ENCODE results near the gene TRIM41. TPM values are rescaled to one million over a fixed set of nuclear protein-coding genes. Genes with fewer than 3 reads are reported as not detected.

Gene TRIM41
- total and polyA plus RNA-seq, 2 of the 13 experiments (the other 11 are each of a cell fraction or from before 2014, with no cell fraction given), result 10.2 to 16.7 TPM

GRCh38 chr5:181222630-181223057, 437 bp upstream of the TRIM41 start:
- intact Hi-C loops (cut with micrococcal nuclease; ENCODE audit: unreplicated experiment) (loop anchor here (1.0 kb wide), 2 partner anchors 22 to 34 kb away; no protein-coding TSS in a partner anchor), in situ Hi-C loops (cut with HindIII; ENCODE audit: extremely low pct_ligation_motif_present, low pct_unique_long_range_greater_than_20kb) (loop anchor here (5.0 kb wide), 1 partner anchor 35 kb away; no protein-coding TSS in a partner anchor)
- Histone ChIP-seq H3K36me3 (replicated peaks in 1 of 2; ENCODE audit: control insufficient read depth in 1 of 2, insufficient read depth in 2 of 2, low read length in 2 of 2) (peaks cover 0 to 6% of the 10 kb centered on the region in 2 experiments; a peak in 2 of 5 replicates), H3K4me3 (replicated peaks in 1 of 3; ENCODE audit: insufficient read depth in 1 of 3, low read depth in 2 of 3, low read length in 3 of 3) (peak overlapping the region; percentile 79 to 90 (median 87)), H3K9ac (ENCODE audit: insufficient read depth, low read depth, low read length) (peak overlapping the region; percentile 86), H3K27ac (ENCODE audit: extremely low read length, insufficient read depth, low read length) (peak overlapping the region; percentile 81), H3K4me2 (ENCODE audit: low read depth, low read length) (peak overlapping the region; percentile 92), H2AFZ (ENCODE audit: low read length) (no peak overlapping the region), H3K9me3 (ENCODE audit: low read length) (no peaks in the 10 kb centered on the region), H4K20me1 (ENCODE audit: insufficient read depth, low read length) (no peaks in the 10 kb centered on the region), H3K79me2 (ENCODE audit: insufficient read depth, low read length) (peaks cover 18% of the 10 kb centered on the region), H3K4me1 (ENCODE audit: insufficient read depth, low read length) (peaks cover 44% of the 10 kb centered on the region), H3K27me3 (ENCODE audit: control insufficient read depth in 1 of 2, insufficient read depth in 2 of 2, low read length in 2 of 2) (no peaks in the 10 kb centered on the region; a peak in 2 of 5 replicates)
- FAIRE-seq (no peak), DNase-seq (ENCODE audit: low spot score) (no peak), ATAC-seq (peak; percentile 8)
- TSS peak; percentile 91 for BruUV-seq (replicated peaks)
- WGBS (ENCODE audit: low lambda C conversion rate), result 0% methylated on average over 10 of the region's 18 CpGs
- POLR2A ChIA-PET, result interaction anchor here (0.6 to 2.6 kb wide), 8 partner anchors 16 to 39 kb away, joined by 3 to 70 read pairs (median 13); partner anchors contain the start of genes RACK1 and TRIM52
- CTCF ChIA-PET (ENCODE audit: low intra/inter-chr PET ratio, low total read pairs), result no interaction called here
- TF ChIP-seq ZFX (CRISPR knock-in tag; IDR thresholded peaks at IDR 0.05; ENCODE audit: low read depth) (peak; percentile 38), EP300 (IDR thresholded peaks at IDR 0.05; ENCODE audit: low read depth in 2 of 2, low read length in 2 of 2) (no peak), EP300 (CRISPR knock-in tag; IDR thresholded peaks at IDR 0.05; ENCODE audit: borderline replicate concordance) (no peak), MATR3 (CRISPR knock-in tag; IDR thresholded peaks at IDR 0.05) (no peak), ZNF652 (CRISPR knock-in tag; IDR thresholded peaks at IDR 0.05; ENCODE audit: borderline replicate concordance, low read depth) (no peak; the same call in 1 of the 2 replicates), CEBPB (IDR thresholded peaks at IDR 0.05; ENCODE audit: borderline replicate concordance, low read depth, low read length) (no peak), ZNF772 (CRISPR knock-in tag; IDR thresholded peaks at IDR 0.05) (no peak), ZNF34 (CRISPR knock-in tag; IDR thresholded peaks at IDR 0.05; ENCODE audit: borderline replicate concordance) (peak; percentile 24; the same call in 1 of the 2 replicates), MEIS1 (CRISPR knock-in tag; IDR thresholded peaks at IDR 0.05; ENCODE audit: borderline replicate concordance) (peak; percentile 7; the same call in 1 of the 2 replicates), ZSCAN29 (CRISPR knock-in tag; conservative IDR thresholded peaks at IDR 0.05) (no peak), HNRNPLL (IDR thresholded peaks at IDR 0.05; ENCODE audit: low read depth, low read length, poor library complexity, severe bottlenecking) (no peak), ISX (CRISPR knock-in tag; conservative IDR thresholded peaks at IDR 0.05) (0 out of 2 replicates have a peak, but pooled peaks have one; percentile 12), ZNF431 (CRISPR knock-in tag; IDR thresholded peaks at IDR 0.05; ENCODE audit: borderline replicate concordance, low read depth) (0 out of 2 replicates have a peak, but pooled peaks have one; percentile 16), ZNF558 (CRISPR knock-in tag; IDR thresholded peaks at IDR 0.05; ENCODE audit: borderline replicate concordance) (peak; percentile 76; the same call in 1 of the 2 replicates), NFIC (IDR thresholded peaks at IDR 0.05; ENCODE audit: low read length) (no peak), RARG (CRISPR knock-in tag; IDR thresholded peaks at IDR 0.05; ENCODE audit: low read depth) (no peak), MXD4 (CRISPR knock-in tag; IDR thresholded peaks at IDR 0.05) (0 out of 2 replicates have a peak, but pooled peaks have one; percentile 1)
- TF ChIP-seq, protein P1, sequence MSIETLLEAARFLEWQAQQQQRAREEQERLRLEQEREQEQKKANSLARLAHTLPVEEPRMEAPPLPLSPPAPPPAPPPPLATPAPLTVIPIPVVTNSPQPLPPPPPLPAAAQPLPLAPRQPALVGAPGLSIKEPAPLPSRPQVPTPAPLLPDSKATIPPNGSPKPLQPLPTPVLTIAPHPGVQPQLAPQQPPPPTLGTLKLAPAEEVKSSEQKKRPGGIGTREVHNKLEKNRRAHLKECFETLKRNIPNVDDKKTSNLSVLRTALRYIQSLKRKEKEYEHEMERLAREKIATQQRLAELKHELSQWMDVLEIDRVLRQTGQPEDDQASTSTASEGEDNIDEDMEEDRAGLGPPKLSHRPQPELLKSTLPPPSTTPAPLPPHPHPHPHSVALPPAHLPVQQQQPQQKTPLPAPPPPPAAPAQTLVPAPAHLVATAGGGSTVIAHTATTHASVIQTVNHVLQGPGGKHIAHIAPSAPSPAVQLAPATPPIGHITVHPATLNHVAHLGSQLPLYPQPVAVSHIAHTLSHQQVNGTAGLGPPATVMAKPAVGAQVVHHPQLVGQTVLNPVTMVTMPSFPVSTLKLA (IDR thresholded peaks at IDR 0.05), result no peak
- TF ChIP-seq, protein P2, sequence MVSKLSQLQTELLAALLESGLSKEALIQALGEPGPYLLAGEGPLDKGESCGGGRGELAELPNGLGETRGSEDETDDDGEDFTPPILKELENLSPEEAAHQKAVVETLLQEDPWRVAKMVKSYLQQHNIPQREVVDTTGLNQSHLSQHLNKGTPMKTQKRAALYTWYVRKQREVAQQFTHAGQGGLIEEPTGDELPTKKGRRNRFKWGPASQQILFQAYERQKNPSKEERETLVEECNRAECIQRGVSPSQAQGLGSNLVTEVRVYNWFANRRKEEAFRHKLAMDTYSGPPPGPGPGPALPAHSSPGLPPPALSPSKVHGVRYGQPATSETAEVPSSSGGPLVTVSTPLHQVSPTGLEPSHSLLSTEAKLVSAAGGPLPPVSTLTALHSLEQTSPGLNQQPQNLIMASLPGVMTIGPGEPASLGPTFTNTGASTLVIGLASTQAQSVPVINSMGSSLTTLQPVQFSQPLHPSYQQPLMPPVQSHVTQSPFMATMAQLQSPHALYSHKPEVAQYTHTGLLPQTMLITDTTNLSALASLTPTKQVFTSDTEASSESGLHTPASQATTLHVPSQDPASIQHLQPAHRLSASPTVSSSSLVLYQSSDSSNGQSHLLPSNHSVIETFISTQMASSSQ (IDR thresholded peaks at IDR 0.05; ENCODE audit: low read depth), result no peak
- TF ChIP-seq, protein P2 (CRISPR knock-in tag; IDR thresholded peaks at IDR 0.05; ENCODE audit: borderline replicate concordance), result no peak
